Panc1 (cell line): ENCODE data around the gene PLAAT5. TPM values are rescaled to one million over a fixed set of nuclear protein-coding genes. Genes with fewer than 3 reads are reported as not detected.
"Not testable (repeated sequence)": the region's sequence is repeated elsewhere in the genome, so short reads cannot be mapped to it uniquely, and the experiment has no call there.

ENCODE experiments used
- ATAC-seq: fragments of 200-7000 bp; cut with Tn5 transposase; 2 replicates; pipeline ENCODE4 v1.9.1; 2020; ENCODE audit warnings: mild to moderate bottlenecking, moderate library complexity
- BruUV-seq: library from RNA; stranded (reverse); fragments of 400-500 nt; replicated peaks from 2 replicates; lab custom pipeline; 2021; lab: Mats Ljungman, UMichigan
- CTCF ChIA-PET: fragments of 300-600 bp; sonication (Branson Sonifier 250); formaldehyde crosslinking; loops from one replicate; lab custom pipeline; 2022; ENCODE audit warnings: antibody characterized with exemption; lab: Charles Lee
- POLR2A ChIA-PET: fragments of 300-600 bp; sonication (Branson Sonifier 250); formaldehyde crosslinking; loops from one replicate; lab custom pipeline; 2022; ENCODE audit warnings: antibody characterized with exemption; lab: Charles Lee
- DNase-seq: peaks from one replicate; pipeline ENCODE4 v3.0.0-alpha.2; 2010; ENCODE audit warnings: low read depth, low spot score
- H3K27ac ChIP-seq: 2 replicates; pipeline ENCODE4 v1.5.1; 2011; ENCODE audit warnings: mild to moderate bottlenecking, low read length, inconsistent platforms
- H3K27me3 ChIP-seq: fragments of 200-500 bp; sonication (Bioruptor generic); 2 replicates; pipeline ENCODE4 v1.6.0; 2014; ENCODE audit warnings: low read length, inconsistent platforms; ENCODE audit not compliant: control insufficient read depth, insufficient read depth
- H3K36me3 ChIP-seq: fragments of 200-500 bp; sonication (Bioruptor generic); 2 replicates; pipeline ENCODE4 v1.5.1; 2014; ENCODE audit warnings: inconsistent platforms, mild to moderate bottlenecking, low read length, moderate library complexity; ENCODE audit not compliant: control insufficient read depth, insufficient read depth
- H3K4me1 ChIP-seq: 2 replicates; pipeline ENCODE4 v1.5.1; 2011; ENCODE audit warnings: inconsistent platforms, mild to moderate bottlenecking, low read length, moderate library complexity; ENCODE audit not compliant: control insufficient read depth, insufficient read depth
- H3K4me3 ChIP-seq, 2 experiments: 2 replicates each; pipeline ENCODE4 v1.5.1; 2011 to 2012; ENCODE audit warnings: low read depth in 2 of 2, low read length in 2 of 2, mild to moderate bottlenecking in 2 of 2, inconsistent platforms in 1 of 2, moderate library complexity in 1 of 2
- H3K9me3 ChIP-seq: fragments of 200-500 bp; sonication (Bioruptor generic); 2 replicates; pipeline ENCODE4 v1.5.1; 2014; ENCODE audit warnings: low read depth, mild to moderate bottlenecking, inconsistent platforms, low read length, moderate library complexity; ENCODE audit not compliant: control insufficient read depth, insufficient read depth
- POLR2AphosphoS5 ChIP-seq: IDR thresholded peaks from 2 replicates; pipeline ENCODE4 v1.6.1; 2012; ENCODE audit warnings: mild to moderate bottlenecking, low read depth, low read length, moderate library complexity
- SIN3A ChIP-seq: IDR thresholded peaks from 2 replicates; pipeline ENCODE4 v1.6.1; 2012; ENCODE audit warnings: low read depth, mild to moderate bottlenecking, low read length, moderate library complexity, borderline replicate concordance; ENCODE audit not compliant: insufficient read depth
- TCF7L2 ChIP-seq: IDR thresholded peaks from 2 replicates; pipeline ENCODE4 v1.6.1; 2011; ENCODE audit warnings: mild to moderate bottlenecking, low read depth, low read length, inconsistent platforms
- in situ Hi-C: cut with HindIII; loops from 2 replicates; pipeline ENCODE4 v1.10.0; 2016; ENCODE audit warnings: low sequenced_read_pairs, low pct_unique_long_range_greater_than_20kb
- intact Hi-C: fragments of 100-400 bp; cut with micrococcal nuclease; formaldehyde crosslinking; loops from one replicate; pipeline ENCODE4 v1.10.0; 2022; ENCODE audit not compliant: unreplicated experiment
- total RNA-seq: library from RNA; stranded (reverse); gene quantifications from one replicate; pipeline ENCODE4 v1.2.1, GENCODE V29; 2021; ENCODE audit not compliant: unreplicated experiment
- TF ChIP-seq, protein P1 (sequence below), 2 experiments: IDR thresholded peaks; 2 replicates each; pipeline ENCODE4 v1.6.1; 2011 to 2012; ENCODE audit warnings: low read depth in 2 of 2, control low read depth in 1 of 2, low read length in 1 of 2, mild to moderate bottlenecking in 1 of 2, moderate library complexity in 1 of 2; ENCODE audit not compliant: insufficient read depth in 1 of 2
- TF ChIP-seq, protein P2 (sequence below): fragments of 450-650 bp; IDR thresholded peaks from 2 replicates; pipeline ENCODE4 v1.5.1; 2017; ENCODE audit warnings: mild to moderate bottlenecking

Gene PLAAT5
- total RNA-seq, 1 experiment from 2014 or later, result not detected

DNA sequence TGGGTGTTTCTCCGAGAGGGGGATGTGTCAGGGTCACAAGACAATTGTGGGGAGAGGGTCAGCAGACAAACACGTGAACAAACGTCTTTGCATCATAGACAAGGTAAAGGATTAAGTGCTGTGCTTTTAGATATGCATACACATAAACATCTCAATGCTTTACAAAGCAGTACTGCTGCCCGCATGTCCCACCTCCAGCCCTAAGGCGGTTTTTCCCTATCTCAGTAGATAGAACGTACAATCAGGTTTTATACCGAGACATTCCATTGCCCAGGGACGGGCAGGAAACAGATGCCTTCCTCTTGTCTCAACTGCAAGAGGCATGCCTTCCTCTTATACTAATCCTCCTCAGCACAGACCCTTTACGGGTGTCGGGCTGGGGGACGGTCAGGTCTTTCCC, 37.2 kb upstream of the PLAAT5 start:
- DNase-seq, H3K9me3 ChIP-seq, POLR2A ChIA-PET, H3K4me3 ChIP-seq, in situ Hi-C loops, H3K36me3 ChIP-seq, intact Hi-C loops, H3K27me3 ChIP-seq, H3K4me1 ChIP-seq, ATAC-seq, BruUV-seq, CTCF ChIA-PET, H3K27ac ChIP-seq: not testable (repeated sequence)

GRCh38 chr11:63527667-63528066, 36.7 kb upstream of the PLAAT5 start:
- CTCF ChIA-PET, result no interaction called here
- Histone ChIP-seq H3K9me3 (no peaks in the 10 kb centered on the region; the same call in 1 of the 2 replicates), H3K27ac (no peak overlapping the region), H3K4me1 (no peaks in the 10 kb centered on the region), H3K36me3 (no peaks in the 10 kb centered on the region), H3K4me3 (no peak overlapping the region), H3K27me3 (peaks cover 2% of the 10 kb centered on the region; the same call in 1 of the 2 replicates)
- in situ Hi-C loops, result no loop called here
- intact Hi-C loops, result no loop called here
- ATAC-seq (no peak), DNase-seq (no peak)
- no TSS peak for BruUV-seq
- TF ChIP-seq, protein P1, sequence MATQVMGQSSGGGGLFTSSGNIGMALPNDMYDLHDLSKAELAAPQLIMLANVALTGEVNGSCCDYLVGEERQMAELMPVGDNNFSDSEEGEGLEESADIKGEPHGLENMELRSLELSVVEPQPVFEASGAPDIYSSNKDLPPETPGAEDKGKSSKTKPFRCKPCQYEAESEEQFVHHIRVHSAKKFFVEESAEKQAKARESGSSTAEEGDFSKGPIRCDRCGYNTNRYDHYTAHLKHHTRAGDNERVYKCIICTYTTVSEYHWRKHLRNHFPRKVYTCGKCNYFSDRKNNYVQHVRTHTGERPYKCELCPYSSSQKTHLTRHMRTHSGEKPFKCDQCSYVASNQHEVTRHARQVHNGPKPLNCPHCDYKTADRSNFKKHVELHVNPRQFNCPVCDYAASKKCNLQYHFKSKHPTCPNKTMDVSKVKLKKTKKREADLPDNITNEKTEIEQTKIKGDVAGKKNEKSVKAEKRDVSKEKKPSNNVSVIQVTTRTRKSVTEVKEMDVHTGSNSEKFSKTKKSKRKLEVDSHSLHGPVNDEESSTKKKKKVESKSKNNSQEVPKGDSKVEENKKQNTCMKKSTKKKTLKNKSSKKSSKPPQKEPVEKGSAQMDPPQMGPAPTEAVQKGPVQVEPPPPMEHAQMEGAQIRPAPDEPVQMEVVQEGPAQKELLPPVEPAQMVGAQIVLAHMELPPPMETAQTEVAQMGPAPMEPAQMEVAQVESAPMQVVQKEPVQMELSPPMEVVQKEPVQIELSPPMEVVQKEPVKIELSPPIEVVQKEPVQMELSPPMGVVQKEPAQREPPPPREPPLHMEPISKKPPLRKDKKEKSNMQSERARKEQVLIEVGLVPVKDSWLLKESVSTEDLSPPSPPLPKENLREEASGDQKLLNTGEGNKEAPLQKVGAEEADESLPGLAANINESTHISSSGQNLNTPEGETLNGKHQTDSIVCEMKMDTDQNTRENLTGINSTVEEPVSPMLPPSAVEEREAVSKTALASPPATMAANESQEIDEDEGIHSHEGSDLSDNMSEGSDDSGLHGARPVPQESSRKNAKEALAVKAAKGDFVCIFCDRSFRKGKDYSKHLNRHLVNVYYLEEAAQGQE (IDR thresholded peaks at IDR 0.05; ENCODE audit: insufficient read depth in 1 of 2, low read depth in 2 of 2, low read length in 1 of 2), result no peak
- no peak for TF ChIP-seq POLR2AphosphoS5
- TF ChIP-seq, protein P2, sequence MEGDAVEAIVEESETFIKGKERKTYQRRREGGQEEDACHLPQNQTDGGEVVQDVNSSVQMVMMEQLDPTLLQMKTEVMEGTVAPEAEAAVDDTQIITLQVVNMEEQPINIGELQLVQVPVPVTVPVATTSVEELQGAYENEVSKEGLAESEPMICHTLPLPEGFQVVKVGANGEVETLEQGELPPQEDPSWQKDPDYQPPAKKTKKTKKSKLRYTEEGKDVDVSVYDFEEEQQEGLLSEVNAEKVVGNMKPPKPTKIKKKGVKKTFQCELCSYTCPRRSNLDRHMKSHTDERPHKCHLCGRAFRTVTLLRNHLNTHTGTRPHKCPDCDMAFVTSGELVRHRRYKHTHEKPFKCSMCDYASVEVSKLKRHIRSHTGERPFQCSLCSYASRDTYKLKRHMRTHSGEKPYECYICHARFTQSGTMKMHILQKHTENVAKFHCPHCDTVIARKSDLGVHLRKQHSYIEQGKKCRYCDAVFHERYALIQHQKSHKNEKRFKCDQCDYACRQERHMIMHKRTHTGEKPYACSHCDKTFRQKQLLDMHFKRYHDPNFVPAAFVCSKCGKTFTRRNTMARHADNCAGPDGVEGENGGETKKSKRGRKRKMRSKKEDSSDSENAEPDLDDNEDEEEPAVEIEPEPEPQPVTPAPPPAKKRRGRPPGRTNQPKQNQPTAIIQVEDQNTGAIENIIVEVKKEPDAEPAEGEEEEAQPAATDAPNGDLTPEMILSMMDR, result no peak
- TF ChIP-seq TCF7L2, result no peak
- TF ChIP-seq SIN3A, result no peak
- POLR2A ChIA-PET, result no interaction called here

- ATAC-seq (no peak), DNase-seq (no peak)
- ChIA-PET CTCF (no interaction called here), POLR2A (no interaction called here)
- BruUV-seq, result no TSS peak
- intact Hi-C loops, result no loop called here
- Histone ChIP-seq H3K36me3 (no peaks in the 10 kb centered on the region), H3K4me1 (no peaks in the 10 kb centered on the region), H3K9me3 (no peaks in the 10 kb centered on the region; the same call in 1 of the 2 replicates), H3K4me3 (no peak overlapping the region), H3K27ac (no peak overlapping the region), H3K27me3 (peaks cover 2% of the 10 kb centered on the region; the same call in 1 of the 2 replicates)
- no peak for TF ChIP-seq POLR2AphosphoS5
- TF ChIP-seq TCF7L2, result no peak
- TF ChIP-seq, protein P1 (IDR thresholded peaks at IDR 0.05; ENCODE audit: insufficient read depth in 1 of 2, low read depth in 2 of 2, low read length in 1 of 2), result no peak
- TF ChIP-seq SIN3A, result no peak
- TF ChIP-seq, protein P2, result no peak
- in situ Hi-C loops, result no loop called here
These were observed 32.2 kb upstream of the PLAAT5 start for GRCh38 chr11:63523151-63523550.
